Measurements from ENCODE around the gene NDUFAF3.

The NDUFAF3 gene

DNA sequence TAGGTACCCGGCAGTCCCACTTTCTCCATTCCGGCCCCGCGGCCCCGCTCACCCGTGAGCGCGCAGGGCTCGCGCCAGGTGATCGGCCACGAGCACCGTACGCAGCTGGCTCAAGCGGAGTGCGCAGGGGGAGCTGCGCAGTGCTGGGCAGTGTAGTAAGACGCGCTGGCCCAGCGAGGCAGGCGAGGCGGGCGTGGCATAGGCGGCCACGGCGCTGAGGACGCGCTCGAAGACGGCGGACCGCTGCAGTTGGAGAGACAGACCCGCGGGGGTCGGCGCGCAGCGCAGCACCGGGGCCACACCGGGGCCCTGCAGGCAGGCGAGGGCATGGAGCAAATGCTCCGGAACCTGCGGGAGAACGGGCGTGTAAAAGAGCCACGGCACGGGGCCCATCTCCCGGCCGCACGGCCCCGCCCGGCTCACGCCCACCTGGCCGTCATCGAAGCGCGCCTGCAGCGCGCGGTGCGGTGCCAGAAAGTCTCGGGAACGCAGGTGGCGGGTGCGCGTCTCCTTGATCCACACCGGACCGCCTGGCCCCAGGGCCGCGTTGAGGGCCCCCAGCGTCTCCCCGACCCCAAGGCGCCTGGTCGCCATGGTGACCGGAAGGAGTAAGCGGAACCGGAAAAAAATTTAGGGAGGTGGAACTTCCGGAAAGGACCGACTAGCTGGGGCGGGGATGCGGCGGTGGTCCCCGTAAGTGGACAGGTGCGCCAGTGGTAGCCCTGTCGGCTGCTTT is 3.8 kb upstream of the NDUFAF3 start, which contains the start of gene DALRD3:
TSS of gene DALRD3 (minus strand) at position 610 of the 736 bp plus-strand sequence. CDS start at position 594, 16 bp downstream.
- DNase-seq (ENCODE audit: low read depth in 2 of 2, low spot score in 1 of 2) = no peak

GRCh38 chr3:49018707-49019006 is 3.3 kb upstream of the NDUFAF3 start:
- no peak for DNase-seq (ENCODE audit: low read depth in 2 of 2, low spot score in 1 of 2)

- no peak for DNase-seq (ENCODE audit: low read depth in 2 of 2, low spot score in 1 of 2)
Observed at GRCh38 chr3:49019941-49020329, 2.0 kb upstream of the NDUFAF3 start.

GRCh38 chr3:49020330-49021212 is 1.4 kb upstream of the NDUFAF3 start:
- no peak for DNase-seq (ENCODE audit: low read depth in 2 of 2, low spot score in 1 of 2)

DNA sequence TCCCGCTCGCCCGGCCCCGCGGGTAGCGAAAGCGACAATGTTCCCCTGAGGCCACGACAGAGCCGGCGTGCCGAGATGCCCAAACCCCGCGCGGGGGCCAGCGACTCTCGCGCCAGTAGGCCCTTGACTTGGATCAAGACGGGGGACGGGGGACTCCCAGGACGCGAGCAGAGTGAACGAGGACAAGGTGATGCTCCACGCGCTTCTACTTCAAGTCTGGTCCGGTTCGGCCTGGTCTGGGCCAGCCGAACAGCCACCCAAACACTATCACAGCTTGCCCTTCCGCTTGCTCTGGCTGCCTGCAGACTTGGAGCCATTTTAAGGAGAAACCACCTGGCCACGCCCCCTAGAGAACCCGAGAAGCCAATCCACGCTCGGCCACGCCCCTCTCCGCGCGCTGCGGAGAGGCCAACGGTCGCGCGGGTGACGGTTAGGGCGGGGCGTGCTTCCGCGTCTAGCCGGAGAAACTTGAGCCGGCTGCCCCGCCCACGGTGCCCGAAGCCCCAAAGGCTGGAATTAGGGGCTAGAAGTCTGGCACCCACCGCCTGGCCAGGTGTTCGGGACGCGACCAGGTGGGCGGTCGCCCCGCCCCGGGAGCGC is 608 bp upstream of the NDUFAF3 start:
- DNase-seq (ENCODE audit: low read depth in 2 of 2, low spot score in 1 of 2) = peak; percentile 98

DNA sequence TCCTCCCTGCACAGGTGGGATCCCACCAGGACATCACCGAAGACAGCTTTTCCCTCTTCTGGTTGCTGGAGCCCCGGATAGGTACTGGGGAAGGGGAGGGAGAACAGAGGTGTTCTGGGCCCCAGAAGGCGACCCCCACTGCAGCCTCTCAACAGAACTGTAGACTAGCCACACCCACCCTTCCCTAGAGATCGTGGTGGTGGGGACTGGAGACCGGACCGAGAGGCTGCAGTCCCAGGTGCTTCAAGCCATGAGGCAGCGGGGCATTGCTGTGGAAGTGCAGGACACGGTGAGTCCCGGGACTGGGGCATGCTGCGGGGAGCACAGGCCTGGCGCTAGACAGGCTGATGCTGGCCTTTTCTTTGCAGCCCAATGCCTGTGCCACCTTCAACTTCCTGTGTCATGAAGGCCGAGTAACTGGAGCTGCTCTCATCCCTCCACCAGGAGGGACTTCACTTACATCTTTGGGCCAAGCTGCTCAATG is 809 bp downstream of the NDUFAF3 start:
- DNase-seq (ENCODE audit: low read depth in 2 of 2, low spot score in 1 of 2) = no peak

DNA sequence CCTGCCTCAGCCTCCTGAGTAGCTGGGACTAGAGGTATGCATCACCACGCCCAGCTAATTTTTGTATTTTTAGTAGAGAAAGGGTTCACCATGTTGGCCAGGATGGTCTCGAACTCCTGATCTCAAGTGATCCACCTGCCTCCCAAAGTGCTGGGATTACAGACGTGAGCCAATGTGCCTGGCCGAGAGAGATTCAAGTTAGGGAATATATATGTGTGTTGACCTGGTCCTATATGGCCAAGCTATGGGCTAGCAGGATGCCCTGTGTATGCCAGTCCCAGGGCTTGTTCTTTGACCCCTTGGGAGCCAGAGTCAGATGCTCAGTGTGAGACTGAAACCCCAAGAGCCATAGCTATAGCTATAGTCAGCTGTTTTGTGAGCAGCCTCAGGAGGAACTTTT is 1.9 kb downstream of the NDUFAF3 start:
- no peak for DNase-seq (ENCODE audit: low read depth in 2 of 2, low spot score in 1 of 2)

DNA sequence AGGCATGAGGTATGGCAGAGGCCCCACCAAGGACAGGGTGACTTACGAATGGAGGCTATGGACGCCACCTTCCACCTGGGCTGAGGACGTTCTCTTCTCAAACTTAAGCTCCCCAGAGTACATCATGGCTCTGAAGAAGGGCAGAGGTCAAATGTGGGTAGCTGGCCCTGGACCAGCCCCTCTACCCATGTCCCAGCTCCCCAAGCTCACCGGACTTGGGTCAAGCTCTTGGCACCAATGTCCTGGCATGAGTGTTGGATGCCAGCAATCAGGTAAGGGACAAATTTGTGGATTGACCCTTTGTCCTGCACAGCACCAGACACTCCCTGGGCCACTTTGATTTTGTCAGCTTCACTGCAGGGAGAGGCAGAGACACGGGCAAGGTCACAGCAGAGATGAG is 2.5 kb downstream of the NDUFAF3 start:
- DNase-seq (ENCODE audit: low read depth in 2 of 2, low spot score in 1 of 2) = no peak

DNA sequence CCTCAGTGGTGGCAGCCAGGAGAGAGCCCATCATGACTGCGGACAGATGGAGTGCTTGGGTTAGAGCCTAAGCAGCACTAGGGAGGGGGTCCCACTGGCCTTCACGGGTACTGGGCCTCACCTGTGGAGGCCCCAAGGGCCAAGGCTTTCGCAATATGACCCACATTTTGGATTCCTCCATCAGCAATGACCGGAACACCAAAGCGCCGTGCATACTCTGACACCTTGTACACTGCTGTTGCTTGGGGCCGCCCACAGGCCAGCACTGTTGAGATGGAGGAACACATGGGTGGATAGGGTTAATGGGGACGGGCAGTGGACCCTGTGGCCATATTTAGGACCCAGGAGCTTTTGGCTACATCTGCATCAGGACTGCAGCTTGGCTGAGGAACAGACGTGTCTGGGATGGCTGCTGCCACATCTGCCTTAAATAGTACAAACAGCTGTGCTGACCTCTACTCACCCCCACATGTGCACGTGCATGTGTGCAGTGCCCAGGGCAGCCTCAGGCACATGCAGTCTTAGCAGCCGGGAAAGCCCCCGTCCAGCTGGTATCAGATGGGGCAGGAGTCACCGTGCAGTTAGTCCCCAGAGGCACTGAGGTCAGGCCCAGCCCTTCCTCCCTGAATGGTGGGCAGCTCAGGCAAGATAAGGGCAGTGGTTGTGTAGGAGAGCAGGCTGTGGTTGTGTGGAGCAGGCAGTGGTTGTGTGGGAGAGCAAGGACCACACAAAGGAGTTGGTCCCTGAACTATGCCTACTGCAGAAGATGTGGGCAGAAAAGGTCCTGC is 3.3 kb downstream of the NDUFAF3 start:
- DNase-seq (ENCODE audit: low read depth in 2 of 2, low spot score in 1 of 2) = no peak

DNA sequence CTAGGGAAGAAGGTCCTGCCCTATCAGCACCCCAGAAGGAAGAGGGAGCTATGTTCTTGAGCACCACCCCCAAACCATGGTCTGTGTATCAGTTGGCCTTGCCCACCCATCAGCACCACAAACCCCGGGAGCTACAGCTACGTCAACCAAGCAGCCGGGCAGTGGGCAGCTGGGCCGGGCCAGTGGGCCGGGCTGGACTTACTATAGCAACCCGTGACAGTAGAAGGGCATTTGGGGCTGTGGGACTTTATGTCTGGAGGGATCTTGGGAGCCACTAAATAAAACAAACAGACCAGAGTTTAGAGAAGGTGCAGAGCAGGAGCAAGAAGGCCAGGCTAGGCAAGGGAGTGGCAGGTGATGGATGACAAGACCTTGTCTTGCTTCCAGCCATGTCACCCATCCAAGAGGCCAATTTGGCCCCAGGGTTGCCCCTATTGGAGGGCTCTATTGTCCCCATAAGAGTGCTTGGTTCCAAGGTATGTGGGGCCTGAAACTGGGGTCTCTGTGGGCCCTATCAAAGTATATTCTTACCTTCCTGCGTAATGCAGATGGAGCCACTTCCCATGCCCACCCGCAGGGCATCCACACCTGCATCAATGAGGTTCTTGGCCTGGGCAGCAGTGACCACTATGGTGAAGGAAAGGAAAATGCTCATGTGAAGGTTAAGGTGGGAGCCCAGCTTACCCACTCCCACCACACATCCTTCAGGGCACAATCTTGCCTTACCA is 4.0 kb downstream of the NDUFAF3 start:
- no peak for DNase-seq (ENCODE audit: low read depth in 2 of 2, low spot score in 1 of 2)

DNA sequence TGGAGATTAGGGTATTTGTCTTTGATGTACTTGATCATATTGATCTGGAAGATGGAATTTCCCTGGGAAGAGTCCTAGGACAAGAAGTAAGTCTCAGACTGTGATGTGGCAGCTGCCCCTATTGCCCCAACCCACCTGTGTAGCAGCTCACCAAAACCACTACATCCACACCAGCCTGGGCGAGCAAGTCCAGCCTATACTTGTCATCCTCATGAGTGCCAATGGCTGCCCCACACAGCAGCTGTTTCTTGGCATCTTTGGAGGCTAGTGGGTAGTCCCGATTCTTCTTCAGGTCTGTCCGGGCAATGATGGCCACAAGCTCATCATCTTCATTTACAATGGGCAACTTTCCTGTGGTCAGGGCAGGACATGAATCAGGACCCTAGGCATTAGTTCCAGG is 4.6 kb downstream of the NDUFAF3 start:
- DNase-seq (ENCODE audit: low read depth in 2 of 2, low spot score in 1 of 2) = no peak

- DNase-seq (ENCODE audit: low read depth in 2 of 2, low spot score in 1 of 2) = no peak
Observed at GRCh38 chr3:49027634-49028033, 5.7 kb downstream of the NDUFAF3 start.

- no peak for DNase-seq (ENCODE audit: low read depth in 2 of 2, low spot score in 1 of 2)
Observed at GRCh38 chr3:49028298-49028672, 6.4 kb downstream of the NDUFAF3 start.

- DNase-seq (ENCODE audit: low read depth in 2 of 2, low spot score in 1 of 2) = peak; percentile 74 to 87
Observed at GRCh38 chr3:49028673-49029562, 7.0 kb downstream of the NDUFAF3 start, which contains the start of gene IMPDH2. IMPDH2 (minus strand) TSS chr3:49029398; CDS start chr3:49029350, 48 bp downstream.

DNA sequence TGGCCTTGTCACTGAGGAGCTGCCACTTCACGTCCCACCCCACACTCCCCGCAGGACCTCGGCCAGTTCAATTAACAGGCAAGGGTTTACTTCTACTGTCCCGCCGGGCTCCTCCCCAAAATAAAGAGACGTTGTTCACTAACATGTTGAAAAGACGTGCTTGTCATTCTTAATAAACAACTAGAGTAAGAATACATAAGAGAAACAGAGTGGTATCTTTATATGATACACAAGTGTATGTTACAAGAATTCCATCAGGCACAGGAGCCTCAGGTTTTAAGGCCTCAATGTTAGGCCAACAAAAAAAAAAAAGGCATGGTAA is 7.6 kb downstream of the NDUFAF3 start:
- no peak for DNase-seq (ENCODE audit: low read depth in 2 of 2, low spot score in 1 of 2)

DNA sequence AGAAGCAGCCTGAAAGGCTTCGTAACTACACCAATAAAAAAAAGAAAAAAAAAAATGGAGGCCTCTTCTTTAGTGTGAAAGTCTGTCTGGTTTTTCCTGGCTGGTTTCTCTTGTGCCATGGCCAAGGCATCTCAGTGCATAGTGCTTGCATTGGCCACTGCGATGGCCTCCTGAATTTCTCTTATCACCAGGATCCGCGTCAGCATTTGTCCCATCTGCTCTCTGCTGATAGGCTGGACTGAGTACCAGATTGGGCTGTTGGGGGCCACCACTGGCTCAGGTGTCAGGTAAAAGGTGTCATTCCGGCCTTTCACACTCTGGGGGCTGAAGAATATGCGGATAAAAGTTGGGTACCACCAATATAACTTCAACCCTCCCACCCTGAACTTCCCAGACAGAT is 8.4 kb downstream of the NDUFAF3 start:
- DNase-seq (ENCODE audit: low read depth in 2 of 2, low spot score in 1 of 2) = no peak

- DNase-seq (ENCODE audit: low read depth in 2 of 2, low spot score in 1 of 2) = no peak
Observed at GRCh38 chr3:49032646-49033304, 10.9 kb downstream of the NDUFAF3 start.

GRCh38 chr3:49034650-49035049 is 12.7 kb downstream of the NDUFAF3 start:
- no peak for DNase-seq (ENCODE audit: low read depth in 2 of 2, low spot score in 1 of 2)

DNA sequence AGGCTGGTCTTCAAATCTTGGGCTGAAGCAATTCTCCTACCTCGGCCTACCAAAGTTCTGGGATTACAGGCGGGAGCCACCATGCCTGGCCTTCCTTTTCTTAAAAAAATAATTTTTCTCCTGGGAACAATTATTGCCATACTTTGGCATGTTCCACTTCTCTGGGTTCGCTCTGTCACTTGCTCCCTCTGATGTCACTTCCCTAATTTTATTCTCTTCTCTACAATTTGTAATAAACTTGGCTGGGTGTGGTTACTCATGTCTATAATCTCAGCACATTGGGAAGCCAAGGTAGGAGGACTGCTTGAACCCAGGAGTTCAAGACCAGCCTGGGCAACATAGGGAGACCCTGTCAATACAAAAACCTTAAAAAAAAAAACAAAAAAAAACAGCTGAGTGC is 13.4 kb downstream of the NDUFAF3 start:
- no peak for DNase-seq (ENCODE audit: low read depth in 2 of 2, low spot score in 1 of 2)
